ENCODE measurements around the gene FBRSL1. TPM values are rescaled to one million over a fixed set of nuclear protein-coding genes. Genes with fewer than 3 reads are reported as not detected.

FBRSL1 gene
- total RNA-seq, 1 donor from 2014 or later = 108 TPM

DNA sequence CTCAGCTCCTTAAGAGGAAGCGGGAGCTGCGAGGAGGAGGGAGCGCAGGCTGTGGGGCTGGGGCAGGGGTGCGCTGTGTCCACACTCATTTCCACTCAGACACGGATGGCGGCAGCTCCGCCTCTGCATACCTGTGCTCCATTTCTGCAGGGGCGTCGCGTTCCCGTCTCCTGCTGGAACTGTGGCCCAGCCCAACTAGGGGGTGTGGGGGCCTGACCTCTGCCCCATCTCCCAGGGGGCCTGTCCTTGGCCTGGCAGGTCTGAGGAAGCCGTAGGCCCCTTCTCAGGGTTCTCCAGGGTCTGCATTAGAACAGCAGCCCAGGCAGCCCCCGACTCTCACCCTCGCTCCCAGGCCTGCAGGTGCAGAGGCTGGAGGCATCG is 31.2 kb downstream of the FBRSL1 start:
- no peak for DNase-seq (ENCODE audit: extremely low spot score, unreplicated experiment)
- Mint-ChIP-seq H3K4me1 (ENCODE audit: unreplicated experiment) (peaks cover 4% of the 10 kb centered on the region), H3K27ac (no peak overlapping the region), H3K9me3 (peaks cover 8% of the 10 kb centered on the region), H3K27me3 (no peaks in the 10 kb centered on the region), H3K4me3 (no peak overlapping the region), H3K36me3 (peaks cover 15% of the 10 kb centered on the region)
- TF ChIP-seq, protein P1, sequence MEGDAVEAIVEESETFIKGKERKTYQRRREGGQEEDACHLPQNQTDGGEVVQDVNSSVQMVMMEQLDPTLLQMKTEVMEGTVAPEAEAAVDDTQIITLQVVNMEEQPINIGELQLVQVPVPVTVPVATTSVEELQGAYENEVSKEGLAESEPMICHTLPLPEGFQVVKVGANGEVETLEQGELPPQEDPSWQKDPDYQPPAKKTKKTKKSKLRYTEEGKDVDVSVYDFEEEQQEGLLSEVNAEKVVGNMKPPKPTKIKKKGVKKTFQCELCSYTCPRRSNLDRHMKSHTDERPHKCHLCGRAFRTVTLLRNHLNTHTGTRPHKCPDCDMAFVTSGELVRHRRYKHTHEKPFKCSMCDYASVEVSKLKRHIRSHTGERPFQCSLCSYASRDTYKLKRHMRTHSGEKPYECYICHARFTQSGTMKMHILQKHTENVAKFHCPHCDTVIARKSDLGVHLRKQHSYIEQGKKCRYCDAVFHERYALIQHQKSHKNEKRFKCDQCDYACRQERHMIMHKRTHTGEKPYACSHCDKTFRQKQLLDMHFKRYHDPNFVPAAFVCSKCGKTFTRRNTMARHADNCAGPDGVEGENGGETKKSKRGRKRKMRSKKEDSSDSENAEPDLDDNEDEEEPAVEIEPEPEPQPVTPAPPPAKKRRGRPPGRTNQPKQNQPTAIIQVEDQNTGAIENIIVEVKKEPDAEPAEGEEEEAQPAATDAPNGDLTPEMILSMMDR (conservative IDR thresholded peaks at IDR 0.05) = no peak

DNA sequence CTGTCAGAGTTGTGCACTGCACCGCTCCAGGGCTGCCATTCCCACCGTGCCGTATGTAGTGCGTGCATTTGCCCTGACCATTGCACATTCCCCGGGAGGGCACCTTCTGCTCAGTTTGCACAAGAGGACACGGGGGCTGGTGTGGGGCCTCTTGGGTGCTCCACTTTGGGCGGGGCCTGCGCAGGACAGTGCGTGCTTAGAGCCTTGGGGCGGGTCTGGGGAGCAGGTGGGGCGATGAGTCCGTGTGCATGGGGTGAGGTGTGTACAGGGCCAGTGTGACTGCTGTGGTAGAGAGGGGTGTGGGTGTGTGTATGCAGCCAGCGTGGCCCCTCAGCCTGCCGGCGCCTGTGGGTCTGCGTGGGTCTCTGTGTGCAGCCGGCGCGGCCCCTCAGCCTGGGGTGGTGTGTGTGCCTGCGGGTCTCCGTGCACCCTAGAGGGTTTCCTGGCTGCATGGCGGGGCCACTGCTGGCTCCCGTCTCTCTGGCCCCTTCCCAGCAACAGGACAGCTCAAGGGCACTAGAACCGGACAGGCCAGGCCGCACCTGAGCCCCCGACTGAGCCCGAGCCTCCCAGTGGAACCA is 31.9 kb downstream of the FBRSL1 start:
- Mint-ChIP-seq H3K4me1 (ENCODE audit: unreplicated experiment) (peaks cover 4% of the 10 kb centered on the region), H3K36me3 (peaks cover 15% of the 10 kb centered on the region)
- TF ChIP-seq, protein P1 (conservative IDR thresholded peaks at IDR 0.05) = no peak

DNA sequence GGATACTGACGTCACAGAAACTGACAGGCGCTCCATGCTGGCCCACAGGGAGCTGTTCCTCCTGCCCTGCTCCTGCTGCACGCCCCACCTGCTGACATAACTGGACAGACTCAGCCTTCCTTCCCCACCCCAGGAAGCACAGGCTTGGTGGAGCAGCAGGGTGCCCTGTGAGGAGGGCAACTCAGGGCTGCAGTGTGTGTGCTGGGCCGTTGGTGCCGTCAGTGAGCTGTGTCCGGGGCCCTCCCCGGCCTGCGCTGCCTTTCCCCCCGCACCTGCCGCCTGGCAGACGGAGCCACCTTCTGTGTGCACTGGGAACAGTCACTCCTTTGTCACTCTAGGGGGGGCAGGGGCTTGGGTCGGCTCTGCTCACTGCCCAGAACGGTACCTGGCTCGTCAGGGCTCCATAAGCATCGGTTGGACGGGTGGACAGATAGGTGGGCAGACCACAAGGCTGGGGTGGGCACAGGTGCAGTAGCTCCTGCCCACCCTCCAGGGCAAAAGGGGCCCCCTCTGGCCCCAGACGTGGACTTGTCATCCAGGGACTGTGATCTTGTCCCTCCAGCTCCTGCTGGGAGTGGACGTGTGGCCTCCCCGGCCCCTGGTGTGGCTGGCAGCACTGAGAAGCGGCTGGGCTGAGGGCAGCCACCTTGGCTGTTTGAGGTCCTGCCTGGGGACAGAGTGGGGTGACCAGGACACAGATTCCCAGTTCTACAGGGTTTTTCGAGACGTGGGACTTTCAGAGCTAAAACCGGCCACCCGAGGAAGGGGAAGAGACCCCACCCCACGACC is 32.8 kb downstream of the FBRSL1 start:
- Mint-ChIP-seq H3K4me1 (ENCODE audit: unreplicated experiment) (no peaks in the 10 kb centered on the region), H3K9me3 (peaks cover 8% of the 10 kb centered on the region), H3K27ac (no peak overlapping the region), H3K36me3 (peaks cover 12% of the 10 kb centered on the region), H3K4me3 (no peak overlapping the region), H3K27me3 (no peaks in the 10 kb centered on the region)
- TF ChIP-seq, protein P1 (conservative IDR thresholded peaks at IDR 0.05) = no peak
- DNase-seq (ENCODE audit: extremely low spot score, unreplicated experiment) = no peak

More for the DNA sequence above, 31.9 kb downstream of the FBRSL1 start:
- no peaks in the 10 kb centered on the region for H3K27me3 Mint-ChIP-seq
- H3K4me3 Mint-ChIP-seq = no peak overlapping the region
- no peak for DNase-seq (ENCODE audit: extremely low spot score, unreplicated experiment)
- peaks cover 8% of the 10 kb centered on the region for H3K9me3 Mint-ChIP-seq
- H3K27ac Mint-ChIP-seq = no peak overlapping the region

DNA sequence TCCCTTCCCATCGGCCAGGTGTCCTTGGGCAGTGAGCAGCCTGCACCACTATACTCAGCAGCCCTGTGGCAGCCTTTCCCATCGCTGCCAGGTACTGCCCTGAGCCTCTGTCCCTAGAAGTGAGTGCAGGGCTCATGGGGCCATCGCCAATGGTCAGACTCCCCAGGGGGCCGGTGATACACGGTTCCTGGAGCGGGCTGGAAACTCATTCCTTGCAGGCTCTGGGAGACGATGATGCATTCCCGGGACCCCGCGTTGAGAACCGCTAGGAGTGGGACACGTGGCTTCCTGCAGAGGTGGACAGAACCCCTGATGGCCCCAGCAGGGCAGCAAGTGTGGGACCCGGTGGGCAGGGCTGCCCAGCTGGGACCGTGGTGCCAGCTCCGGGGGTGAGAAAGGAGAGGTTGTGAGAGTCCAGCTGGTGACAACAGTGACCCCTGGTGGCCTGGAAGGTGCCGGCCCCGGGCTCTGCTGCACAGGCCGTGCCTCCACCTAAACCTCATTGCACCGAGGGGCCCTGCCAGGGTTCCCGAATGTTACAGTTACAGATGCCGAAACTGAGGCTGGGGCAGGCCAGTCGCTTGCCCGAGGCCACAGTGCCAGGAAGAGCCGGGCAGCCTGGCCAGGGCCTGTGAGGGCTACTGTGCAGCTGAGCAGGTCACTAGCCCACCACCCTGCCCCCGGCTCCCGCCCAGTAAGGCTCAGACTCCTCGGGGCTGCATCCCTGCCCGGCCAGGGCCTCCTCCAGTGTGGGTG is 33.8 kb downstream of the FBRSL1 start:
- H3K27me3 Mint-ChIP-seq = no peaks in the 10 kb centered on the region
- no peak overlapping the region for H3K27ac Mint-ChIP-seq
- no peak overlapping the region for H3K4me3 Mint-ChIP-seq
- TF ChIP-seq, protein P1 (conservative IDR thresholded peaks at IDR 0.05) = peak; percentile 94
- no peaks in the 10 kb centered on the region for H3K9me3 Mint-ChIP-seq
- no peaks in the 10 kb centered on the region for H3K4me1 Mint-ChIP-seq (ENCODE audit: unreplicated experiment)
- DNase-seq (ENCODE audit: extremely low spot score, unreplicated experiment) = no peak
- peaks cover 3% of the 10 kb centered on the region for H3K36me3 Mint-ChIP-seq

DNA sequence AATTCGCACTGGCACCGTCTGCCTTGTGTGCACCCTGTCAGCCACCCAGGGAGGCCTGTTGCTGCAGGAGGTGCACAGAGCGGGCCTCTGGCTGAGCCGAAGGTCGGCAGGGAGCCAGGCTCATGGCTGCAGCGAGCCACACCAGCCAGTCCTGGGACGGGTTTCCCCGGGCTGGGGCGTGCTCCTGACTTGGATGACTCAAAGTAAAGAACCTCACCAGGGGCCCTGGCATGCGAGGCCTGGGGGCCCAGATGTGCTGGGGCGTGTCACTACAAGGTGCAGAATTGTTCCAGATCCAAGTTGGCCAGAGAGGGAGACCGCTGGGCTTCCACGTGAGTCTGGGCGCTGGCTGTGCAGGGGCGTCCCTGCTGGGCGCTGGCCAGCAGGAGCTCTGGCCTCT is 34.5 kb downstream of the FBRSL1 start:
- H3K27me3 Mint-ChIP-seq = no peaks in the 10 kb centered on the region
- no peaks in the 10 kb centered on the region for H3K4me1 Mint-ChIP-seq (ENCODE audit: unreplicated experiment)
- TF ChIP-seq, protein P1 (conservative IDR thresholded peaks at IDR 0.05) = no peak
- H3K9me3 Mint-ChIP-seq = no peaks in the 10 kb centered on the region
- H3K36me3 Mint-ChIP-seq = no peaks in the 10 kb centered on the region
- H3K4me3 Mint-ChIP-seq = no peak overlapping the region
- no peak for DNase-seq (ENCODE audit: extremely low spot score, unreplicated experiment)
- no peak overlapping the region for H3K27ac Mint-ChIP-seq
